IMR-90 (cell line): ENCODE data around the gene CDNF. TPM values are rescaled to one million over a fixed set of nuclear protein-coding genes. Genes with fewer than 3 reads are reported as not detected.

Source experiments
- ATAC-seq: fragments of 200-7000 bp; cut with Tn5 transposase; 2 replicates; pipeline ENCODE4 v1.9.1; 2020; ENCODE audit warnings: low read depth, mild to moderate bottlenecking, moderate library complexity
- Bru-seq: library from RNA; stranded (reverse); fragments of 400-500 nt; gene quantifications from one replicate; lab custom pipeline; 2021; lab: Mats Ljungman, UMichigan
- BruChase-seq, 2 experiments: library from RNA; stranded (reverse); fragments of 400-500 nt; gene quantifications; one replicate each; lab custom pipeline; 2021; lab: Mats Ljungman, UMichigan
- BruUV-seq: library from RNA; stranded (reverse); fragments of 400-500 nt; replicated peaks from 2 replicates; lab custom pipeline; 2021; lab: Mats Ljungman, UMichigan
- CTCF ChIA-PET: fragments of 300-600 bp; formaldehyde crosslinking; extraction: SDS; loops from one replicate; lab custom pipeline; 2021; ENCODE audit warnings: antibody characterized with exemption; lab: Yijun Ruan, JAX
- POLR2A ChIA-PET: fragments of 300-600 bp; sonication (Branson Sonifier 250); formaldehyde crosslinking; loops from one replicate; lab custom pipeline; 2022; ENCODE audit warnings: antibody characterized with exemption; ENCODE audit not compliant: unreplicated experiment; lab: Charles Lee
- DNase-seq: peaks from one replicate; pipeline ENCODE4 v3.0.0; 2013
- H2AFZ ChIP-seq: replicated peaks from 2 replicates; pipeline ENCODE3; 2013; ENCODE audit warnings: low read length, mild to moderate bottlenecking; ENCODE audit not compliant: poor library complexity
- H2AK5ac ChIP-seq: 2 replicates; pipeline ENCODE4 v1.6.1; 2013; ENCODE audit warnings: low read depth, low read length, inconsistent platforms
- H2AK9ac ChIP-seq: replicated peaks from 2 replicates; pipeline ENCODE3; 2013; ENCODE audit warnings: mild to moderate bottlenecking, low read depth, low read length, moderate library complexity; ENCODE audit not compliant: poor library complexity
- H2BK120ac ChIP-seq: 2 replicates; pipeline ENCODE4 v1.6.1; 2013; ENCODE audit warnings: low read depth, low read length, inconsistent platforms
- H2BK15ac ChIP-seq: 3 replicates; pipeline ENCODE4 v1.6.1; 2013; ENCODE audit warnings: low read depth, low read length, inconsistent platforms
- H2BK20ac ChIP-seq: 2 replicates; pipeline ENCODE4 v1.6.1; 2013; ENCODE audit warnings: low read depth, mild to moderate bottlenecking, inconsistent platforms, low read length, moderate library complexity
- H2BK5ac ChIP-seq: 2 replicates; pipeline ENCODE4 v1.6.1; 2013; ENCODE audit warnings: mild to moderate bottlenecking, low read depth, low read length, inconsistent platforms; ENCODE audit not compliant: poor library complexity, severe bottlenecking
- H3K14ac ChIP-seq: replicated peaks from 2 replicates; pipeline ENCODE4 v1.6.1; 2013; ENCODE audit warnings: low read depth, low read length, inconsistent platforms
- H3K18ac ChIP-seq: 2 replicates; pipeline ENCODE4 v1.6.1; 2013; ENCODE audit warnings: low read depth, low read length, control low read depth
- H3K23ac ChIP-seq: 2 replicates; pipeline ENCODE4 v1.6.1; 2013; ENCODE audit warnings: low read depth, low read length, inconsistent platforms
- H3K27ac ChIP-seq: 2 replicates; pipeline ENCODE4 v1.5.1; 2013; ENCODE audit warnings: mild to moderate bottlenecking, control low read depth, low read length; ENCODE audit not compliant: insufficient read depth
- H3K27me3 ChIP-seq: 2 replicates; pipeline ENCODE4 v1.6.1; 2013; ENCODE audit warnings: low read length; ENCODE audit not compliant: control insufficient read depth, insufficient read depth
- H3K36me3 ChIP-seq: 2 replicates; pipeline ENCODE4 v1.6.1; 2013; ENCODE audit warnings: low read length, mixed read lengths; ENCODE audit not compliant: control insufficient read depth, insufficient read depth
- H3K4ac ChIP-seq: 2 replicates; pipeline ENCODE4 v1.6.1; 2013; ENCODE audit warnings: low read depth, low read length, inconsistent platforms
- H3K4me1 ChIP-seq: 2 replicates; pipeline ENCODE4 v1.6.1; 2013; ENCODE audit warnings: low read length, mixed read lengths; ENCODE audit not compliant: control insufficient read depth, insufficient read depth
- H3K4me2 ChIP-seq: 2 replicates; pipeline ENCODE4 v1.6.1; 2013; ENCODE audit warnings: low read depth, mild to moderate bottlenecking, control low read depth, low read length, moderate library complexity
- H3K4me3 ChIP-seq: 2 replicates; pipeline ENCODE4 v1.5.1; 2013; ENCODE audit warnings: low read depth, mild to moderate bottlenecking, control low read depth, low read length, moderate library complexity; ENCODE audit not compliant: insufficient read depth
- H3K56ac ChIP-seq: 2 replicates; pipeline ENCODE4 v1.6.1; 2013; ENCODE audit warnings: low read length, inconsistent platforms; ENCODE audit not compliant: insufficient read depth; ENCODE audit errors: extremely low read depth
- H3K79me1 ChIP-seq, 2 experiments: 2 replicates each; pipeline ENCODE4 v1.6.1; 2013; ENCODE audit warnings: low read length in 2 of 2, inconsistent platforms in 1 of 2, low read depth in 1 of 2
- H3K9ac ChIP-seq: 2 replicates; pipeline ENCODE4 v1.6.1; 2013; ENCODE audit warnings: low read depth, low read length, control low read depth
- H3K9me1 ChIP-seq: 2 replicates; pipeline ENCODE4 v1.6.1; 2013; ENCODE audit warnings: low read length, inconsistent platforms; ENCODE audit not compliant: insufficient read depth
- H3K9me3 ChIP-seq: 2 replicates; pipeline ENCODE4 v1.6.1; 2013; ENCODE audit warnings: low read length; ENCODE audit not compliant: control insufficient read depth, insufficient read depth
- H4K20me1 ChIP-seq: 2 replicates; pipeline ENCODE4 v1.6.1; 2013; ENCODE audit warnings: low read length, inconsistent platforms; ENCODE audit not compliant: insufficient read depth
- H4K5ac ChIP-seq: 2 replicates; pipeline ENCODE4 v1.6.1; 2013; ENCODE audit warnings: mild to moderate bottlenecking, low read depth, low read length, control low read depth
- H4K8ac ChIP-seq, 2 experiments: 2 replicates each; pipeline ENCODE4 v1.6.1; 2013; ENCODE audit warnings: low read depth in 2 of 2, low read length in 2 of 2, control low read depth in 1 of 2, inconsistent platforms in 1 of 2
- H4K91ac ChIP-seq: 2 replicates; pipeline ENCODE4 v1.6.1; 2013; ENCODE audit warnings: low read depth, low read length, inconsistent platforms; ENCODE audit not compliant: insufficient read depth
- BHLHE40 ChIP-seq: fragments of 150-350 bp; IDR thresholded peaks from 2 replicates; pipeline ENCODE4 v1.6.1; 2016; ENCODE audit warnings: mild to moderate bottlenecking, low read depth, low read length
- CEBPB ChIP-seq: IDR thresholded peaks from 2 replicates; pipeline ENCODE4 v1.6.1; 2012; ENCODE audit warnings: low read depth, low read length, improper control_type of control experiment
- MAZ ChIP-seq: IDR thresholded peaks from 2 replicates; pipeline ENCODE4 v1.6.1; 2012; ENCODE audit warnings: low read depth, mild to moderate bottlenecking, low read length, improper control_type of control experiment, moderate library complexity, borderline replicate concordance
- MXI1 ChIP-seq: IDR thresholded peaks from 2 replicates; pipeline ENCODE4 v1.6.1; 2012; ENCODE audit warnings: low read depth, mild to moderate bottlenecking, low read length, moderate library complexity, borderline replicate concordance
- POLR2A ChIP-seq: IDR thresholded peaks from 2 replicates; pipeline ENCODE4 v1.6.1; 2012; ENCODE audit warnings: mild to moderate bottlenecking, low read depth, low read length
- RAD21 ChIP-seq: IDR thresholded peaks from 2 replicates; pipeline ENCODE4 v1.6.1; 2012; ENCODE audit warnings: low read length, improper control_type of control experiment
- RCOR1 ChIP-seq: IDR thresholded peaks from 2 replicates; pipeline ENCODE4 v1.6.1; 2012; ENCODE audit warnings: mild to moderate bottlenecking, low read length, improper control_type of control experiment; ENCODE audit not compliant: insufficient replicate concordance
- RFX5 ChIP-seq: IDR thresholded peaks from 2 replicates; pipeline ENCODE4 v1.8.0; 2012; ENCODE audit warnings: low read depth, mild to moderate bottlenecking, low read length, moderate library complexity
- SMC3 ChIP-seq: fragments of 150-350 bp; IDR thresholded peaks from 2 replicates; pipeline ENCODE4 v1.6.1; 2016; ENCODE audit warnings: low read depth, mild to moderate bottlenecking, antibody characterized with exemption, low read length, moderate library complexity
- WGBS, 2 experiments: methylation state at CpG; one replicate each; pipeline versions ENCODE4 v1.1.5 to v1.1.7; 2013; ENCODE audit warnings: missing lambda C conversion rate in 2 of 2; ENCODE audit not compliant: insufficient read length in 1 of 2; ENCODE audit errors: extremely low coverage in 2 of 2; 5-methylcytosine and 5-hydroxymethylcytosine counted together
- dilution Hi-C: fragments of 300-500 bp; cut with HindIII; formaldehyde crosslinking; loops from one replicate; pipeline ENCODE4 v1.14.3; 2018; ENCODE audit warnings: low sequenced_read_pairs; ENCODE audit not compliant: unreplicated experiment
- in situ Hi-C: fragments of 300-500 bp; cut with MboI; formaldehyde crosslinking; loops from 3 replicates; pipeline ENCODE4 v1.14.3; 2019; ENCODE audit warnings: low sequenced_read_pairs, inconsistent platforms, mixed read lengths
- intact Hi-C: fragments of 100-400 bp; cut with micrococcal nuclease; formaldehyde crosslinking; loops from 2 replicates; pipeline ENCODE4 v1.10.0; 2022
- long read RNA-seq: library from polyadenylated mRNA; unstranded; transcript quantifications from one replicate; pipeline ENCODE4 v2.0.0, GENCODE V29; 2021; ENCODE audit not compliant: unreplicated experiment
- polyA plus RNA-seq, 3 experiments: library from polyadenylated mRNA; depleted of rRNA; stranded (reverse); fragments of >200 nt; gene quantifications; 2 replicates each; pipeline ENCODE4 v1.2.3, GENCODE V29; 2012; ENCODE audit warnings: low replicate concordance in 1 of 3
- total RNA-seq: library from RNA; depleted of rRNA; stranded (reverse); fragments of >200 nt; gene quantifications from 2 replicates; pipeline ENCODE4 v1.2.3, GENCODE V29; 2012; rRNA removed
- TF ChIP-seq, protein P1 (sequence below): conservative IDR thresholded peaks from 2 replicates; pipeline ENCODE4 v1.5.1; 2012; ENCODE audit warnings: mild to moderate bottlenecking, low read depth, low read length, improper control_type of control experiment
- TF ChIP-seq, protein P2 (sequence below): fragments of 150-350 bp; IDR thresholded peaks from 2 replicates; pipeline ENCODE4 v1.6.1; 2017; ENCODE audit warnings: mild to moderate bottlenecking, antibody characterized with exemption, low read length, low read depth

Gene CDNF
- total RNA-seq, result 0.72 and 0.83 TPM in 2 replicates
- 1.1 and 1.3 TPM in 2 replicates for polyA plus RNA-seq (2012; rRNA removed)
- 0.54 and 1.3 TPM in 2 replicates for polyA plus RNA-seq (2012; cell fraction: cytosol; rRNA removed)
- 0.44 and 2.9 TPM in 2 replicates for polyA plus RNA-seq (2012; cell fraction: nucleus; rRNA removed; ENCODE audit: low replicate concordance)
- percentile 50 among the genes with signal in this experiment for Bru-seq, nascent RNA
- BruChase-seq, experiment 1, labeled RNA remaining after a 6-hour chase, result percentile 60 among the genes with signal in this experiment
- percentile 52 among the genes with signal in this experiment for BruChase-seq, experiment 2, labeled RNA remaining after a 2-hour chase
- long read RNA-seq, partial matches to known transcripts, result 0 of 1 reads
- long read RNA-seq, other reads (novel, unspliced or antisense), result 1 of 1 reads

DNA sequence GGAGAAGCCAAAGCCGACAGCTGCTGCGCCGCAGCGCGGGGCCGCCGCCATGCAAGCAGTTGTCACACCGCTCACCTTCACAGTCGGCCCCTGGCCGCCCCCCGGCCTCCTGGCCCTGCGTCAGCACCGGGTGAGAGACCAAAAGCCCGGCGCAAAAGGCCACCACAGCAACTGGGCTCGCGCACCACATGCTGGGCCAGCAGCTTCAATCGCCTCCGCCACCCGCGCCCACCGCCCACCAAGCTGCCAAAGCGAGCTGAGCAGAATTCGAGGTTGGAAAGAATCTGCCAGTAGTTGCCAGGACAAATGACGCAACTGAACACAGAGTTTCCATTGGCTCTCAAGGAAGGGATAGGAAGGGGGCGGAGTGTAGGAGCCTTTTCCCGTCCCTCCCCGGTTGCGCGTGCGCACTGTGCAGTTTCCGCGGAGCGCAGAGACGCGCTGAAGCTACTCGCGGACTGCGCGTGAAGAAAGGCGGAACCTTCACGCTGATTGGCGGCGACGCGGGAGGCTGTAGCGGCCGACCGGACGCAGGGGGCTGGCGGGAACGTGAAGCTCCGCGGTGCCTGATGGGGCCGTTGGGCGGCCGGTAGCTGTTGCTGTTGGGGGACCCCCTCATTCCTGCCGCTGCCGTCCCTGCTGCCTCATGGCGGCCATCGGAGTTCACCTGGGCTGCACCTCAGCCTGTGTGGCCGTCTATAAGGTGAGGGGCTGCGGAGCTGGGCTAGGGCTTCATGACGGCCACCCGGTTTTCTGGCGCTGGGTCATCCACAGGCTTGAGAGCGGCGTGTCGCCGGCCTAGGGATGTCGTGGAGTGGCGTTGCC, at the start of gene CDNF, which contains the start of the genes HSPA14 and MSANTD7:
Gene CDNF (minus strand): TSS at position 281 of the 825 bp plus-strand sequence. CDS start 91 bp downstream, at position 190.
Gene HSPA14 (plus strand): TSS at position 550 of the 825 bp plus-strand sequence. CDS start 97 bp downstream, at position 647.
Gene MSANTD7 (plus strand): TSS at position 550 of the 825 bp plus-strand sequence. CDS start 3,979 bp downstream, outside the sequence.
- H3K36me3 ChIP-seq, result peaks cover 14% of the 10 kb centered on the region
- peak within 1 kb of the TSS; percentile 98 for H3K23ac ChIP-seq
- peak within 1 kb of the TSS; percentile 90 for H3K4ac ChIP-seq
- H3K27me3 ChIP-seq, result no peaks in the 10 kb centered on the region
- peak within 1 kb of the TSS; percentile 83 for H2BK5ac ChIP-seq
- peak within 1 kb of the TSS; percentile 48 for H4K5ac ChIP-seq
- peak within 1 kb of the TSS; percentile 93 for H3K4me2 ChIP-seq
- ATAC-seq (peak; percentile 97), DNase-seq (peak; percentile 99)
- H3K56ac ChIP-seq, result peak within 1 kb of the TSS; percentile 60
- H2AFZ ChIP-seq, result peak within 1 kb of the TSS; percentile 97
- no TSS peak for BruUV-seq
- ChIA-PET POLR2A (interaction anchor here (1.3 kb wide), 1 partner anchor 10 kb away, joined by 3 read pairs; no protein-coding TSS in a partner anchor), CTCF (interaction anchor here (0.5 to 2.7 kb wide), 3 partner anchors 11 to 564 kb away, joined by 3 to 9 read pairs (median 5); no protein-coding TSS in a partner anchor)
- H2AK9ac ChIP-seq, result peak within 1 kb of the TSS; percentile 94
- H3K79me1 ChIP-seq, result peaks cover 24 to 39% of the 10 kb centered on the region in 2 experiments
- peak within 1 kb of the TSS; percentile 71 for H3K18ac ChIP-seq
- H4K20me1 ChIP-seq, result peaks cover 4% of the 10 kb centered on the region
- H3K9ac ChIP-seq, result peak within 1 kb of the TSS; percentile 82
- H3K4me3 ChIP-seq, result peak within 1 kb of the TSS; percentile 74
- H2BK20ac ChIP-seq, result no peak within 1 kb of the TSS
- H2AK5ac ChIP-seq, result peak within 1 kb of the TSS; percentile 80
- H4K8ac ChIP-seq, result peak within 1 kb of the TSS; percentile 76 to 92
- H2BK15ac ChIP-seq, result peak within 1 kb of the TSS; percentile 7; the same call in 2 of the 3 replicates
- peaks cover 1% of the 10 kb centered on the region; the same call in 1 of the 2 replicates for H3K4me1 ChIP-seq
- H3K14ac ChIP-seq, result peak within 1 kb of the TSS; percentile 90
- H3K27ac ChIP-seq, result peak within 1 kb of the TSS; percentile 82
- intact Hi-C loops (loop anchor here (1.0 to 10.0 kb wide), 3 partner anchors 236 to 267 kb away; no protein-coding TSS in a partner anchor), dilution Hi-C loops (no loop called here), in situ Hi-C loops (no loop called here)
- H3K9me1 ChIP-seq, result peaks cover 3% of the 10 kb centered on the region
- peak within 1 kb of the TSS; percentile 63 for H4K91ac ChIP-seq
- peak within 1 kb of the TSS; percentile 70 for H2BK120ac ChIP-seq
- no peaks in the 10 kb centered on the region for H3K9me3 ChIP-seq
- 1% methylated on average over 38 of the region's 72 CpGs; no CpG with 5 or more reads in 1 of the 2 experiments for WGBS, 2 experiments
- TF ChIP-seq MXI1, result peak; percentile 53; the same call in 1 of the 2 replicates
- TF ChIP-seq RCOR1, result no peak
- peak; percentile 68; the same call in 1 of the 2 replicates for TF ChIP-seq BHLHE40
- TF ChIP-seq, protein P1, sequence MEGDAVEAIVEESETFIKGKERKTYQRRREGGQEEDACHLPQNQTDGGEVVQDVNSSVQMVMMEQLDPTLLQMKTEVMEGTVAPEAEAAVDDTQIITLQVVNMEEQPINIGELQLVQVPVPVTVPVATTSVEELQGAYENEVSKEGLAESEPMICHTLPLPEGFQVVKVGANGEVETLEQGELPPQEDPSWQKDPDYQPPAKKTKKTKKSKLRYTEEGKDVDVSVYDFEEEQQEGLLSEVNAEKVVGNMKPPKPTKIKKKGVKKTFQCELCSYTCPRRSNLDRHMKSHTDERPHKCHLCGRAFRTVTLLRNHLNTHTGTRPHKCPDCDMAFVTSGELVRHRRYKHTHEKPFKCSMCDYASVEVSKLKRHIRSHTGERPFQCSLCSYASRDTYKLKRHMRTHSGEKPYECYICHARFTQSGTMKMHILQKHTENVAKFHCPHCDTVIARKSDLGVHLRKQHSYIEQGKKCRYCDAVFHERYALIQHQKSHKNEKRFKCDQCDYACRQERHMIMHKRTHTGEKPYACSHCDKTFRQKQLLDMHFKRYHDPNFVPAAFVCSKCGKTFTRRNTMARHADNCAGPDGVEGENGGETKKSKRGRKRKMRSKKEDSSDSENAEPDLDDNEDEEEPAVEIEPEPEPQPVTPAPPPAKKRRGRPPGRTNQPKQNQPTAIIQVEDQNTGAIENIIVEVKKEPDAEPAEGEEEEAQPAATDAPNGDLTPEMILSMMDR, result no peak
- TF ChIP-seq SMC3, result no peak
- peak; percentile 93 for TF ChIP-seq CEBPB
- 0 out of 2 replicates have a peak, but pooled peaks have one; percentile 8 for TF ChIP-seq RAD21
- TF ChIP-seq, protein P2, sequence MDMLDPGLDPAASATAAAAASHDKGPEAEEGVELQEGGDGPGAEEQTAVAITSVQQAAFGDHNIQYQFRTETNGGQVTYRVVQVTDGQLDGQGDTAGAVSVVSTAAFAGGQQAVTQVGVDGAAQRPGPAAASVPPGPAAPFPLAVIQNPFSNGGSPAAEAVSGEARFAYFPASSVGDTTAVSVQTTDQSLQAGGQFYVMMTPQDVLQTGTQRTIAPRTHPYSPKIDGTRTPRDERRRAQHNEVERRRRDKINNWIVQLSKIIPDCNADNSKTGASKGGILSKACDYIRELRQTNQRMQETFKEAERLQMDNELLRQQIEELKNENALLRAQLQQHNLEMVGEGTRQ, result no peak
- TF ChIP-seq RFX5, result peak; percentile 100
- peak; percentile 91 for TF ChIP-seq POLR2A
- peak; percentile 70; the same call in 1 of the 2 replicates for TF ChIP-seq MAZ
